IPS-18a (cell line): ENCODE measurements around the gene AFG1L.

Experiments
- H3K27ac ChIP-seq: one replicate; pipeline ENCODE4 v1.5.1; 2013; ENCODE audit warnings: low read length
- H3K27me3 ChIP-seq: one replicate; pipeline ENCODE4 v1.6.1; 2013; ENCODE audit warnings: mild to moderate bottlenecking, low read length; ENCODE audit not compliant: control insufficient read depth, insufficient read depth
- H3K36me3 ChIP-seq: one replicate; pipeline ENCODE4 v1.6.1; 2013; ENCODE audit warnings: low read depth, low read length; ENCODE audit not compliant: control insufficient read depth
- H3K4me1 ChIP-seq: one replicate; pipeline ENCODE4 v1.6.1; 2013; ENCODE audit warnings: low read depth, low read length; ENCODE audit not compliant: control insufficient read depth
- H3K4me3 ChIP-seq: one replicate; pipeline ENCODE4 v1.5.1; 2013; ENCODE audit warnings: low read length
- H3K9ac ChIP-seq: one replicate; pipeline ENCODE4 v1.6.1; 2013; ENCODE audit warnings: mild to moderate bottlenecking, low read length, moderate library complexity
- H3K9me3 ChIP-seq: one replicate; pipeline ENCODE4 v1.6.1; 2013; ENCODE audit warnings: low read depth, low read length; ENCODE audit not compliant: control insufficient read depth

Gene AFG1L

GRCh38 chr6:108421366-108421765, 126.5 kb downstream of the AFG1L start:
- no peak overlapping the region for H3K9ac ChIP-seq
- H3K27ac ChIP-seq, result no peak overlapping the region
- H3K4me1 ChIP-seq, result no peaks in the 10 kb centered on the region
- no peaks in the 10 kb centered on the region for H3K27me3 ChIP-seq
- no peaks in the 10 kb centered on the region for H3K36me3 ChIP-seq
- no peaks in the 10 kb centered on the region for H3K9me3 ChIP-seq
- H3K4me3 ChIP-seq, result no peak overlapping the region

GRCh38 chr6:108423982-108424705, 129.3 kb downstream of the AFG1L start:
- Histone ChIP-seq H3K9me3 (no peaks in the 10 kb centered on the region), H3K9ac (no peak overlapping the region), H3K4me3 (no peak overlapping the region), H3K4me1 (no peaks in the 10 kb centered on the region), H3K27me3 (no peaks in the 10 kb centered on the region), H3K27ac (no peak overlapping the region), H3K36me3 (no peaks in the 10 kb centered on the region)

GRCh38 chr6:108425428-108425827, 130.6 kb downstream of the AFG1L start:
- Histone ChIP-seq H3K36me3 (no peaks in the 10 kb centered on the region), H3K4me3 (no peak overlapping the region), H3K27me3 (no peaks in the 10 kb centered on the region), H3K9me3 (no peaks in the 10 kb centered on the region), H3K9ac (no peak overlapping the region), H3K27ac (no peak overlapping the region), H3K4me1 (no peaks in the 10 kb centered on the region)

- Histone ChIP-seq H3K36me3 (no peaks in the 10 kb centered on the region), H3K27me3 (no peaks in the 10 kb centered on the region), H3K27ac (no peak overlapping the region), H3K9me3 (no peaks in the 10 kb centered on the region), H3K4me3 (no peak overlapping the region), H3K9ac (no peak overlapping the region), H3K4me1 (no peaks in the 10 kb centered on the region)
These were observed 137.3 kb downstream of the AFG1L start for GRCh38 chr6:108432143-108432542.

GRCh38 chr6:108432792-108433191, 137.9 kb downstream of the AFG1L start:
- no peak overlapping the region for H3K4me3 ChIP-seq
- no peak overlapping the region for H3K27ac ChIP-seq
- no peak overlapping the region for H3K9ac ChIP-seq

GRCh38 chr6:108434222-108434621, 139.4 kb downstream of the AFG1L start:
- H3K4me1 ChIP-seq, result no peaks in the 10 kb centered on the region
- H3K27me3 ChIP-seq, result no peaks in the 10 kb centered on the region
- H3K4me3 ChIP-seq, result no peak overlapping the region
- no peaks in the 10 kb centered on the region for H3K36me3 ChIP-seq
- no peak overlapping the region for H3K27ac ChIP-seq
- no peak overlapping the region for H3K9ac ChIP-seq
- H3K9me3 ChIP-seq, result no peaks in the 10 kb centered on the region

More at GRCh38 chr6:108432792-108433191, 137.9 kb downstream of the AFG1L start:
- Histone ChIP-seq H3K27me3 (no peaks in the 10 kb centered on the region), H3K9me3 (no peaks in the 10 kb centered on the region), H3K4me1 (no peaks in the 10 kb centered on the region), H3K36me3 (no peaks in the 10 kb centered on the region)

- Histone ChIP-seq H3K9me3 (no peaks in the 10 kb centered on the region), H3K36me3 (no peaks in the 10 kb centered on the region), H3K4me1 (no peaks in the 10 kb centered on the region), H3K9ac (no peak overlapping the region), H3K4me3 (no peak overlapping the region), H3K27ac (no peak overlapping the region), H3K27me3 (no peaks in the 10 kb centered on the region)
These were observed 140.5 kb downstream of the AFG1L start for GRCh38 chr6:108435391-108435790.

- Histone ChIP-seq H3K9me3 (no peaks in the 10 kb centered on the region), H3K27me3 (no peaks in the 10 kb centered on the region), H3K27ac (no peak overlapping the region), H3K9ac (no peak overlapping the region), H3K4me1 (no peaks in the 10 kb centered on the region), H3K4me3 (no peak overlapping the region), H3K36me3 (no peaks in the 10 kb centered on the region)
These were observed 141.9 kb downstream of the AFG1L start for GRCh38 chr6:108436771-108437170.

- Histone ChIP-seq H3K4me1 (no peaks in the 10 kb centered on the region), H3K27me3 (no peaks in the 10 kb centered on the region), H3K9ac (no peak overlapping the region), H3K27ac (no peak overlapping the region), H3K36me3 (no peaks in the 10 kb centered on the region), H3K9me3 (no peaks in the 10 kb centered on the region), H3K4me3 (no peak overlapping the region)
These were observed 143.0 kb downstream of the AFG1L start for GRCh38 chr6:108437821-108438220.

GRCh38 chr6:108438918-108439317, 144.1 kb downstream of the AFG1L start:
- Histone ChIP-seq H3K4me1 (no peaks in the 10 kb centered on the region), H3K36me3 (no peaks in the 10 kb centered on the region), H3K27ac (no peak overlapping the region), H3K9ac (no peak overlapping the region), H3K4me3 (no peak overlapping the region), H3K9me3 (no peaks in the 10 kb centered on the region), H3K27me3 (no peaks in the 10 kb centered on the region)

GRCh38 chr6:108441141-108441540, 146.3 kb downstream of the AFG1L start:
- no peak overlapping the region for H3K27ac ChIP-seq
- H3K9ac ChIP-seq, result no peak overlapping the region
- H3K4me3 ChIP-seq, result no peak overlapping the region
- no peaks in the 10 kb centered on the region for H3K4me1 ChIP-seq
- no peaks in the 10 kb centered on the region for H3K27me3 ChIP-seq
- no peaks in the 10 kb centered on the region for H3K36me3 ChIP-seq
- no peaks in the 10 kb centered on the region for H3K9me3 ChIP-seq

GRCh38 chr6:108442770-108443520, 148.1 kb downstream of the AFG1L start:
- Histone ChIP-seq H3K4me3 (no peak overlapping the region), H3K4me1 (no peaks in the 10 kb centered on the region), H3K27me3 (no peaks in the 10 kb centered on the region), H3K36me3 (no peaks in the 10 kb centered on the region), H3K9ac (no peak overlapping the region), H3K9me3 (no peaks in the 10 kb centered on the region), H3K27ac (no peak overlapping the region)
